Karpas-422 (cell line): ENCODE data around the gene AKAP13. TPM values are rescaled to one million over a fixed set of nuclear protein-coding genes. Genes with fewer than 3 reads are reported as not detected.
"Not testable (repeated sequence)": the region's sequence is repeated elsewhere in the genome, so short reads cannot be mapped to it uniquely, and the experiment has no call there.

Source experiments
- DNase-seq: peaks from one replicate; pipeline ENCODE4 v3.0.0-alpha.2; 2015
- H2AFZ ChIP-seq: fragments of 200-600 bp; sonication (generic); 2 replicates; pipeline ENCODE4 v1.6.1; 2014; ENCODE audit warnings: antibody characterized with exemption, low read length, mixed read lengths
- H3K27ac ChIP-seq: fragments of 200-600 bp; sonication (generic); 2 replicates; pipeline ENCODE4 v1.5.1; 2014; ENCODE audit warnings: mild to moderate bottlenecking, low read length, moderate library complexity
- H3K27me3 ChIP-seq: fragments of 200-600 bp; sonication (generic); 2 replicates; pipeline ENCODE4 v1.6.1; 2014; ENCODE audit warnings: low read length, mixed read lengths
- H3K36me3 ChIP-seq: fragments of 200-600 bp; sonication (generic); 2 replicates; pipeline ENCODE4 v1.6.1; 2014; ENCODE audit warnings: low read length, mixed read lengths; ENCODE audit not compliant: insufficient read depth
- H3K4me1 ChIP-seq: fragments of 200-600 bp; sonication (generic); 2 replicates; pipeline ENCODE4 v1.6.1; 2014; ENCODE audit warnings: mild to moderate bottlenecking, low read length, mixed read lengths
- H3K4me2 ChIP-seq: fragments of 200-600 bp; sonication (generic); 2 replicates; pipeline ENCODE4 v1.6.1; 2014; ENCODE audit warnings: low read length, low read depth, mild to moderate bottlenecking; ENCODE audit not compliant: poor library complexity, severe bottlenecking
- H3K4me3 ChIP-seq: fragments of 200-600 bp; sonication (generic); 2 replicates; pipeline ENCODE4 v1.5.1; 2014; ENCODE audit warnings: mild to moderate bottlenecking, antibody characterized with exemption, low read length, mixed read lengths
- H3K79me2 ChIP-seq: fragments of 200-600 bp; sonication (generic); 2 replicates; pipeline ENCODE4 v1.6.1; 2014; ENCODE audit warnings: mild to moderate bottlenecking, low read length, mixed read lengths
- H3K9ac ChIP-seq: fragments of 200-600 bp; sonication (generic); 2 replicates; pipeline ENCODE4 v1.6.0; 2014; ENCODE audit warnings: low read length
- H3K9me2 ChIP-seq: fragments of 200-600 bp; sonication (generic), shearing (Covaris generic); replicated peaks from 2 replicates; pipeline ENCODE4 v1.6.0; 2014; ENCODE audit warnings: mild to moderate bottlenecking, low read length, moderate library complexity; ENCODE audit not compliant: insufficient read depth
- H3K9me3 ChIP-seq: fragments of 300-700, 200-600 bp; sonication (generic); 2 replicates; pipeline ENCODE4 v1.6.1; 2014; ENCODE audit warnings: low read length, mixed read lengths
- H4K20me1 ChIP-seq: fragments of 200-600 bp; sonication (generic); 2 replicates; pipeline ENCODE4 v1.6.1; 2014; ENCODE audit warnings: mild to moderate bottlenecking, antibody characterized with exemption, low read length, low read depth; ENCODE audit not compliant: insufficient read depth
- total RNA-seq: library from RNA; depleted of rRNA; stranded (reverse); fragments of >200 nt; shearing (Covaris generic); gene quantifications from 2 replicates; pipeline ENCODE4 v1.2.3, GENCODE V29; 2014; ENCODE audit warnings: low replicate concordance

The AKAP13 gene
- total RNA-seq, 1 experiment from 2014 or later: 166 TPM

- not testable (repeated sequence) for H3K27ac ChIP-seq, H2AFZ ChIP-seq, H3K36me3 ChIP-seq, DNase-seq, H3K79me2 ChIP-seq, H3K9me2 ChIP-seq, H3K4me1 ChIP-seq, H3K9ac ChIP-seq, H3K27me3 ChIP-seq, H3K9me3 ChIP-seq, H3K4me3 ChIP-seq, H3K4me2 ChIP-seq, H4K20me1 ChIP-seq
These were observed 33.8 kb upstream of the AKAP13 start for GRCh38 chr15:85346462-85347084.

DNA sequence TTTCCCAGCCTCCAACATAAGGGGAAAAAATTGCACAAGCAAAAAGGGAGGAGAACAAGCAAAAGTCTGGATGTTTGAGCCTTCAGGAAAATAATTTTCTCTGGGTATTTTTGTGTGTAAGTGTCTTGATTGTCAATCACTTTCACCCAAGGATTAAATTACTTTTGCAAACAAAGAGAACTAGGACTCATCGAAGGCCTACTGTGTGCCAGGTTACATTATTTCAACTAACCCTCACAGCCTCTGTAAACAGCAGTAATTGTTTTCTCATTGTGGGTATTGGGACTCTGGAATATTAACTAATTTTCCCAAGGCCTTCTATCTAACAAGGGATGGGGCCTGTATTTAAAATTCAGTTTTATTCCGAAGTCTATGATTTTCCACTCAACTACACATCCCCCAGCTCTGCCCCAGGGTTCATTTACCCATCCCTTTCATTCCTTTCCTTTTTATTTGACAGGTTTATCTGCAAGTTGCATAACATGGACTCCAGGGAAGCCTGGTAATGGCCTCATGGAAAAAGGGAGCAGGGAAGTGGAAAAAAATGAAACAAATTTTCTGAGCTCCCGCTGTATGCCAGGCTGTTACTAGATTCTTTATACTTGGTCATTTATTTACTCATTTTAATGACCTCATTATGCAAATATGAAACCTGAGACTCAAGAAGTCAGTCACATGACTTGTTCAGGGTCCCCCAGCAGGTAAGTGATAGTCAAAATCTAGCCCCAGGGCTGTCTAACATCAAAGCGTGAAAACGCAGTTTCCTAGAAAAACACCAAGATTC, 32.9 kb upstream of the AKAP13 start:
- H3K9ac ChIP-seq, H3K4me1 ChIP-seq, H3K27me3 ChIP-seq, DNase-seq, H4K20me1 ChIP-seq, H3K9me2 ChIP-seq, H3K36me3 ChIP-seq, H3K27ac ChIP-seq, H3K9me3 ChIP-seq, H3K4me2 ChIP-seq, H3K79me2 ChIP-seq, H2AFZ ChIP-seq, H3K4me3 ChIP-seq: not testable (repeated sequence)

- H3K27ac ChIP-seq, H3K4me1 ChIP-seq, DNase-seq, H3K4me3 ChIP-seq, H3K9ac ChIP-seq, H3K9me2 ChIP-seq, H4K20me1 ChIP-seq, H3K9me3 ChIP-seq, H3K36me3 ChIP-seq, H3K27me3 ChIP-seq, H3K79me2 ChIP-seq, H2AFZ ChIP-seq, H3K4me2 ChIP-seq: not testable (repeated sequence)
These were observed 32.2 kb upstream of the AKAP13 start for GRCh38 chr15:85348048-85348766.

DNA sequence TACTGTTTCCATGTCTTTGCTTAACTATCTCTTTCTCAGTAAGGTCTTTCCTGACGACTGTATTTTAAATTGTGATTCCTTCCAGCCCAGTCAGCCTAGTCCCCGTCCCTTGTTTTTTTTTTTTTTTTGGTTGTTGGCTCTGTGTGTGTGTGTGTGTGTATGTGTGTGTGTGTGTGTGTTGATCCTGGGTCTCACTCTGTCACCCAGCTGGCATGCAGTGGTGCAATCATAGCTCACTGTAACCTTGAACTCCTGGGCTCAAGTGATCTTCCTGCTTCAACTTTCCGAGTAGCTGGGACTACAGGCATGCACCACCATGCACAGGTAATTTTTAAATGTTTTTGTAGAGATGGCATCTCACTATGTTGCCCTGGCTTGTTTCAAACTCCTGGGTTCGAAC, 31.3 kb upstream of the AKAP13 start:
- H3K4me1 ChIP-seq, H3K9me3 ChIP-seq, H3K9ac ChIP-seq, H4K20me1 ChIP-seq, H2AFZ ChIP-seq, H3K9me2 ChIP-seq, H3K4me2 ChIP-seq, H3K4me3 ChIP-seq, H3K27me3 ChIP-seq, DNase-seq, H3K36me3 ChIP-seq, H3K27ac ChIP-seq, H3K79me2 ChIP-seq: not testable (repeated sequence)

- Histone ChIP-seq H3K4me2 (no peak overlapping the region), H3K79me2 (no peaks in the 10 kb centered on the region), H4K20me1 (no peaks in the 10 kb centered on the region), H3K36me3 (no peaks in the 10 kb centered on the region), H3K4me3 (no peak overlapping the region), H3K4me1 (no peaks in the 10 kb centered on the region; the same call in 1 of the 2 replicates), H3K27me3 (no peaks in the 10 kb centered on the region), H3K9me3 (no peaks in the 10 kb centered on the region), H3K9me2 (no peaks in the 10 kb centered on the region), H3K9ac (no peak overlapping the region), H2AFZ (no peak overlapping the region), H3K27ac (no peak overlapping the region)
- DNase-seq: no peak
These were observed 30.0 kb upstream of the AKAP13 start for GRCh38 chr15:85350395-85350794.

- not testable (repeated sequence) for H3K9ac ChIP-seq, H4K20me1 ChIP-seq, H3K9me2 ChIP-seq, H3K27me3 ChIP-seq, H3K4me1 ChIP-seq, H3K9me3 ChIP-seq, DNase-seq, H3K36me3 ChIP-seq, H3K79me2 ChIP-seq, H2AFZ ChIP-seq, H3K4me3 ChIP-seq, H3K27ac ChIP-seq, H3K4me2 ChIP-seq
These were observed 28.9 kb upstream of the AKAP13 start for GRCh38 chr15:85351501-85351900.

DNA sequence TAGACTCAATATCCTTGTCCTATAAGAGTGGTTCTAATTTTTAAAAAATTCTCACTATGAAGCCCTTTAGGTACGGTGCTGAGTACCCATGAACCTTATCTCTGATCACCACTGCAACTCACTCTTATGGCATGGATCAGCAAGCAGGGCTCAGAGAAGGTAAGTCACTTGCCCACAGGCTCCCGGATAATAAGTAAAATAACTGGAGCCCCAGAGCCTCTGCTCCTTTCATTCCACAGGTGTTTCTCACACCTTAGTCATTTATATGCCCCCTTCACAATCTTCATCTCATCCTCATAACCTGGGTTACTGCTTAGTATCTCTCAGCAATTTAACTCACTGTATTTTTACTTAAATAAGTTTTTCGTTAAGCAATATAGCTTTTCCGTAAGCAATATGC, 28.4 kb upstream of the AKAP13 start:
- DNase-seq: no peak
- Histone ChIP-seq H4K20me1 (no peaks in the 10 kb centered on the region), H3K36me3 (no peaks in the 10 kb centered on the region), H3K9ac (no peak overlapping the region), H3K9me3 (no peaks in the 10 kb centered on the region), H3K27ac (no peak overlapping the region), H3K9me2 (no peaks in the 10 kb centered on the region), H3K4me3 (no peak overlapping the region), H3K79me2 (no peaks in the 10 kb centered on the region), H3K4me1 (no peaks in the 10 kb centered on the region), H3K27me3 (no peaks in the 10 kb centered on the region), H2AFZ (no peak overlapping the region), H3K4me2 (no peak overlapping the region)

DNA sequence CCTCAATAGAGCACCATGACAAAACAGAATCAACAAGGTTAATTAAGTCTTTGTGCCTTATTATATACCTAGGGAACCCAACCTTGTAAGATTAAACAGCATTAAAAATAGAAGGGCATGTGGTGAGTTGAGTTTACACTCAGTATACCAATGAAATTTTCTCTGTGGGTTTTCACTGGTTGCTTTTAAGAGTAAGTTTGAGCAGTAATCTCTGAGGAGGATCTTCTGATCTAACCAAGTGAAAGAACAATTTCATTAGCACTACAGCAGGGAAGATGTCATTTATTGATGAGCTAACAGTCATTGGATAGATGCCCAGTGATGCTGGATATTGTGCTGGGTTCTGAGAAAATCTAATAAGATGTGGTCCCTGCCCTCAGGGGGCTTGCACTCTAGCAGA, 26.9 kb upstream of the AKAP13 start:
- Histone ChIP-seq H3K4me3 (no peak overlapping the region), H3K79me2 (no peaks in the 10 kb centered on the region), H4K20me1 (no peaks in the 10 kb centered on the region), H3K9me3 (no peaks in the 10 kb centered on the region), H3K9me2 (no peaks in the 10 kb centered on the region), H3K27me3 (no peaks in the 10 kb centered on the region), H3K27ac (no peak overlapping the region), H3K4me1 (no peaks in the 10 kb centered on the region), H3K9ac (no peak overlapping the region), H3K4me2 (no peak overlapping the region), H3K36me3 (no peaks in the 10 kb centered on the region), H2AFZ (no peak overlapping the region)
- no peak for DNase-seq
